Loucy (cell line): Measurements from ENCODE around the gene SEMA7A.

ENCODE experiments used
- CTCF ChIP-seq: fragments of 200-600 bp; sonication (generic); conservative IDR thresholded peaks from 2 replicates; pipeline ENCODE4 v1.5.1; 2014; ENCODE audit warnings: mild to moderate bottlenecking, antibody characterized with exemption, low read length
- EZH2phosphoT487 ChIP-seq: fragments of 200-600 bp; IDR thresholded peaks from 2 replicates; pipeline ENCODE4 v1.6.1; 2018; ENCODE audit warnings: antibody characterized with exemption, mild to moderate bottlenecking, moderate library complexity, borderline replicate concordance

- TF ChIP-seq CTCF, result no peak
- TF ChIP-seq EZH2phosphoT487, result no peak
Measured at GRCh38 chr15:74460298-74460697, 26.5 kb upstream of the SEMA7A start.
